Epithelial cell of esophagus (primary cell): Measurements from ENCODE around the gene CEMP1.

Experiments used
- DNase-seq: peaks from one replicate; pipeline ENCODE4 v3.0.0; 2010; ENCODE audit warnings: low read depth
- H3K4me3 ChIP-seq: 2 replicates; pipeline ENCODE4 v1.5.1; 2011; ENCODE audit warnings: mild to moderate bottlenecking, low read length, control low read depth
- CTCF ChIP-seq: IDR thresholded peaks from 2 replicates; pipeline ENCODE4 v1.5.1; 2011; ENCODE audit warnings: low read depth, mild to moderate bottlenecking, low read length, control low read depth, inconsistent platforms; ENCODE audit not compliant: insufficient read depth; ENCODE audit errors: missing control alignments

CEMP1 gene

DNA sequence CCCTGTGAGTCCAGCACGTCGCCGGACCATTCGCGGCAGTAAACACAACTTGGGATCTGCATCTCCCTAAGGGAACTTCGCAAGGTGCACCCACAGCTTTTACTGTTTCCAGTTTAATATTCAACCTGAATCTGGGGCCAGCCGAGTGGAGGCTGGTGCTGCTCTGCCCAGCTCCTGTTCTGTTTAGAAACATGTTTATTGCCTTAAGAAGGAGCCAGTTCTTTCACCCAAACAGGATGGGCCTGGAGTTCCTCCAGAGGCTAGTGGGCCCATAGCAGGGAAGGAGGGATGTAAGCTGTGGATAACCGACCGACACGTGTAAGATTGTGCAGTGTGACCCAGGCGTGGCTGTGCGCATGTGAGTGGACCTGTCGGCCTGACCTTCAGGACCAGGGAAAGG lies 38.9 kb downstream of the CEMP1 start:
- no peak overlapping the region for H3K4me3 ChIP-seq
- no peak for DNase-seq
- TF ChIP-seq CTCF, result no peak

GRCh38 chr16:2490190-2491105 lies 40.8 kb downstream of the CEMP1 start:
- DNase-seq, result no peak
- no peak for TF ChIP-seq CTCF

GRCh38 chr16:2489581-2489980 lies 41.6 kb downstream of the CEMP1 start:
- no peak overlapping the region for H3K4me3 ChIP-seq
- no peak for DNase-seq
- no peak for TF ChIP-seq CTCF

More at GRCh38 chr16:2490190-2491105, 40.8 kb downstream of the CEMP1 start:
- H3K4me3 ChIP-seq, result no peak overlapping the region

- DNase-seq, result no peak
- H3K4me3 ChIP-seq, result no peak overlapping the region
These were observed 43.2 kb downstream of the CEMP1 start for GRCh38 chr16:2487903-2488531.

DNA sequence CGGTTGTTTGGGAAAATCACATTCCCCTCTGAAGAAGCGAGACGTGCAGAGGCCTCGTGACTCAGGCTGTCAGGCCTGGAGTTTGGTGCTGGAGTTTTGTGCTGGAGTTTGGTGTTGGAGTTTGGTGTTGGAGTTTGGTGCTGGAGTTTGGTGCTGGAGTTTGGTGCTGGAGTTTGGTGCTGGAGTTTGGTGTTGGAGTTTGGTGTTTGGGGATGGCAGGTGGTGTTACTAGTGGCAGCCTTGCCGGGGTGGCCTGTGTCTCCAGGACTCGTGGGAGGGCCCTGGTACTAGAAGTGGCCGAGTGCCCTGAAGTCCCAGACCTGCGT lies 43.7 kb downstream of the CEMP1 start:
- DNase-seq, result no peak
- TF ChIP-seq CTCF, result no peak
- no peak overlapping the region for H3K4me3 ChIP-seq

More at GRCh38 chr16:2487903-2488531, 43.2 kb downstream of the CEMP1 start:
- no peak for TF ChIP-seq CTCF

DNA sequence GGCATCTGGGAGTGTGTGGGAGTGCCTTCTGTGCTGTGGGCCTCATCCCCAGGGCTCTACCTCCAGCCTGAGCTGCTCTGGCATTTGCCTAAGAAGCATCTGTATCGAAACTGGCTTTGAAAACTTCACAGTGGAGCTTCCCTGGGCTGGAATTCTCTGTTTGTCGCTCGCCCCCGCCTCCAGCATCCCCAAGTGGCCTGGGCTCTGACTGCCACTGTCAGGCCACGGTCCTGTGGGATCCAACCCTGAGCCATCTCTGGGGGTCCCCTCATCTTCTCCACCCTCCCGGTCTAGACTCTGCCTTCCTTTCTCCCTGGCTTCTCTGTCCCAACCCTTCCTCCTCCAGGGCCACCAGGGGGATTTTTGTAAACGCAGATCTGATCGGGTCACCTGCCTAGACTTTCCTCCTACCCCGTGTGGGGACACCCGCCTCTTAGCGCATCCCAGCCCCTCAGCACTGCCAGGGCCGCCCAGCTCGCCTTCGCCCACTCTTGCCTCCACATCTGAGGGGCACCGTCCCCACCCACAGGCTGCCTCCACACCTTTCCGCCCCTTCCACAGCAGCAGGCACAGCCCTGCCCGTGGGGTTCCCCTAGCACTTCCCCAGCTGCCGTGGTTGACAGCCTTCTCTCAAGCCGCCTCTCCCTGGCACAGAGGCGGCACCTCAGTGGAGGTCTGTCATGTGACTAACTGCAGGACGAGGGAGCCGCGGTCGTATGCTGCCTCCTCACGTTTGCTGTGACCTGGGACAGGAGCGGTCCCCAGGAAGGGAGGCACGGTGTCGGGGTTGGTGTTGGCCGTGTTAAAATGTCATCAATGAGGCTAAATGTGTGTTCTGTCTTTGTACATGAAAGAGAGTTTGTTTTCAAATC lies 44.3 kb downstream of the CEMP1 start:
- DNase-seq, result peak; percentile 47

More for the DNA sequence above, 44.3 kb downstream of the CEMP1 start:
- peak; percentile 40 for TF ChIP-seq CTCF
- no peak overlapping the region for H3K4me3 ChIP-seq
